Measurements from ENCODE around the gene HBS1L.

- TF ChIP-seq, protein P1, sequence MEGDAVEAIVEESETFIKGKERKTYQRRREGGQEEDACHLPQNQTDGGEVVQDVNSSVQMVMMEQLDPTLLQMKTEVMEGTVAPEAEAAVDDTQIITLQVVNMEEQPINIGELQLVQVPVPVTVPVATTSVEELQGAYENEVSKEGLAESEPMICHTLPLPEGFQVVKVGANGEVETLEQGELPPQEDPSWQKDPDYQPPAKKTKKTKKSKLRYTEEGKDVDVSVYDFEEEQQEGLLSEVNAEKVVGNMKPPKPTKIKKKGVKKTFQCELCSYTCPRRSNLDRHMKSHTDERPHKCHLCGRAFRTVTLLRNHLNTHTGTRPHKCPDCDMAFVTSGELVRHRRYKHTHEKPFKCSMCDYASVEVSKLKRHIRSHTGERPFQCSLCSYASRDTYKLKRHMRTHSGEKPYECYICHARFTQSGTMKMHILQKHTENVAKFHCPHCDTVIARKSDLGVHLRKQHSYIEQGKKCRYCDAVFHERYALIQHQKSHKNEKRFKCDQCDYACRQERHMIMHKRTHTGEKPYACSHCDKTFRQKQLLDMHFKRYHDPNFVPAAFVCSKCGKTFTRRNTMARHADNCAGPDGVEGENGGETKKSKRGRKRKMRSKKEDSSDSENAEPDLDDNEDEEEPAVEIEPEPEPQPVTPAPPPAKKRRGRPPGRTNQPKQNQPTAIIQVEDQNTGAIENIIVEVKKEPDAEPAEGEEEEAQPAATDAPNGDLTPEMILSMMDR (IDR thresholded peaks at IDR 0.05; ENCODE audit: poor library complexity, severe bottlenecking), result no peak
- TF ChIP-seq, protein P2, sequence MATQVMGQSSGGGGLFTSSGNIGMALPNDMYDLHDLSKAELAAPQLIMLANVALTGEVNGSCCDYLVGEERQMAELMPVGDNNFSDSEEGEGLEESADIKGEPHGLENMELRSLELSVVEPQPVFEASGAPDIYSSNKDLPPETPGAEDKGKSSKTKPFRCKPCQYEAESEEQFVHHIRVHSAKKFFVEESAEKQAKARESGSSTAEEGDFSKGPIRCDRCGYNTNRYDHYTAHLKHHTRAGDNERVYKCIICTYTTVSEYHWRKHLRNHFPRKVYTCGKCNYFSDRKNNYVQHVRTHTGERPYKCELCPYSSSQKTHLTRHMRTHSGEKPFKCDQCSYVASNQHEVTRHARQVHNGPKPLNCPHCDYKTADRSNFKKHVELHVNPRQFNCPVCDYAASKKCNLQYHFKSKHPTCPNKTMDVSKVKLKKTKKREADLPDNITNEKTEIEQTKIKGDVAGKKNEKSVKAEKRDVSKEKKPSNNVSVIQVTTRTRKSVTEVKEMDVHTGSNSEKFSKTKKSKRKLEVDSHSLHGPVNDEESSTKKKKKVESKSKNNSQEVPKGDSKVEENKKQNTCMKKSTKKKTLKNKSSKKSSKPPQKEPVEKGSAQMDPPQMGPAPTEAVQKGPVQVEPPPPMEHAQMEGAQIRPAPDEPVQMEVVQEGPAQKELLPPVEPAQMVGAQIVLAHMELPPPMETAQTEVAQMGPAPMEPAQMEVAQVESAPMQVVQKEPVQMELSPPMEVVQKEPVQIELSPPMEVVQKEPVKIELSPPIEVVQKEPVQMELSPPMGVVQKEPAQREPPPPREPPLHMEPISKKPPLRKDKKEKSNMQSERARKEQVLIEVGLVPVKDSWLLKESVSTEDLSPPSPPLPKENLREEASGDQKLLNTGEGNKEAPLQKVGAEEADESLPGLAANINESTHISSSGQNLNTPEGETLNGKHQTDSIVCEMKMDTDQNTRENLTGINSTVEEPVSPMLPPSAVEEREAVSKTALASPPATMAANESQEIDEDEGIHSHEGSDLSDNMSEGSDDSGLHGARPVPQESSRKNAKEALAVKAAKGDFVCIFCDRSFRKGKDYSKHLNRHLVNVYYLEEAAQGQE (IDR thresholded peaks at IDR 0.05; ENCODE audit: borderline replicate concordance), result no peak
- TF ChIP-seq TAF1 (IDR thresholded peaks at IDR 0.05; ENCODE audit: low read depth) (no peak), EZH2 (IDR thresholded peaks at IDR 0.05; ENCODE audit: borderline replicate concordance, insufficient read depth, low read length, poor library complexity, severe bottlenecking) (no peak), RAD21 (conservative IDR thresholded peaks at IDR 0.05) (no peak), MXI1 (conservative IDR thresholded peaks at IDR 0.05; ENCODE audit: poor library complexity, severe bottlenecking) (no peak), POLR2AphosphoS5 (IDR thresholded peaks at IDR 0.05) (no peak)
Observed at GRCh38 chr6:134954272-134955000, 100.2 kb downstream of the HBS1L start.
